HG03095 (cell line): ENCODE measurements around the gene CRIP1.

Experiments used
- ATAC-seq: cut with Tn5 transposase; IDR thresholded peaks from one replicate; pipeline ENCODE4 v1.9.1; 2021; ENCODE audit warnings: moderate library complexity; ENCODE audit not compliant: unreplicated experiment

The CRIP1 gene

GRCh38 chr14:105469456-105470349, 17.0 kb upstream of the CRIP1 start:
- ATAC-seq = no peak

- ATAC-seq = no peak
Measured at GRCh38 chr14:105470350-105471296, 16.1 kb upstream of the CRIP1 start.

GRCh38 chr14:105471297-105471821, 15.3 kb upstream of the CRIP1 start:
- no peak for ATAC-seq

DNA sequence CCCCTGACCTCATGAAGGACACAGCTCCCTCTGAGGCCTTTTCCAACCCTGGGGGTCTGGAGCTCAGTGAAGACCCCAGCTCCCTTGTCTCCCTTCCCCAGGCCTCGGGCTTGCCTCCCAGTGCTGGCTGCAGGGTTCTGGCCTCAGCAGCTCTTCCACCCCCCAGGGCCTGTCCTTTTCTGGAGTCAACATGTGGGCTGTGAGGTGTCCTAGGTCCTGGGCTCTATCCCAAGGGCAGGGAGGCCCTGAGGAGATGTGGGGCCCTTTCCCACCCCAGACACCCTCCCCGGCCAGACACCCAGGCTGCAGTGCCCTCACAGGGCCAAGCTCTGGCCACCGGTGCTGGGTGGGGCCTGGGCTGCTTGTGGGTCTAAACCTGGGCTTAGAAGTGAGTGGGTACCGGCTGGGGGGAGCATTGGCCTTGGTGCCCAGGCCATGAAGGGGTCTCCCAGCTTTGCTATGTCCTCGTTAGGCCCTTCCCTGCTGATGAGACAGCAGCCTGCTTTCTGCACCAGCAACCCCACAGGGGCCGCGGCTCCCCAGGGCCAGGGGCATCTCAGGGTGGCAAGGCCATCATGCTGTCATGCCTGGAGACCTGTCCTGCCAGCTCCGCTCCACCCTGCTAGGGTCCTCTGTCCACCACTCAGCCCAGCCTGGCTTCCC, 14.7 kb upstream of the CRIP1 start:
- no peak for ATAC-seq

DNA sequence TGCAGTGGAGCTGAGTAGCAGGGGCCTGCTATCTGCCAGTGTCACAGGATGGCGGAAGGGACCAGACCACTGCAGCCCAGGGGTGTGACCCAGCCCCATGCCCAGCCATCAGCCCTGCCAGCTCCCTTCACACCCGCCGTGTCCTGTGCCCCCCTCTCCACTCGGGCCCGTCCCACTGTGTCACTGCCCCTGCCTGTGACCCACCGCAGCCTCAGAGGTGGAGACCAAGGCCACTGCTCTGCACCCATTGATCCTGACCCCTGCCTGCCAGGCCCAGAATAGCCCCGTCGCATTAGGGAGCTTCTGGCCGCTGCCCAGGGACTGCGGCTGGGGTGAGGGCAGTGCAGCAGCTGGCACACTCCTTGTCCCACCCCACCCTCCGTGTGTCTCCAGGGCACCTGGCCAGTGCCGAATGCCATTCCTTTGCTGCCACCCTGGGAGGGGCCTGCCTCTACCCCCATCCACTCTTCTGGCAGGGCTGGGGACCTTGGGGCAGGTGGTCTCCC, 14.1 kb upstream of the CRIP1 start:
- no peak for ATAC-seq

- no peak for ATAC-seq
Measured at GRCh38 chr14:105473033-105473676, 13.5 kb upstream of the CRIP1 start.

DNA sequence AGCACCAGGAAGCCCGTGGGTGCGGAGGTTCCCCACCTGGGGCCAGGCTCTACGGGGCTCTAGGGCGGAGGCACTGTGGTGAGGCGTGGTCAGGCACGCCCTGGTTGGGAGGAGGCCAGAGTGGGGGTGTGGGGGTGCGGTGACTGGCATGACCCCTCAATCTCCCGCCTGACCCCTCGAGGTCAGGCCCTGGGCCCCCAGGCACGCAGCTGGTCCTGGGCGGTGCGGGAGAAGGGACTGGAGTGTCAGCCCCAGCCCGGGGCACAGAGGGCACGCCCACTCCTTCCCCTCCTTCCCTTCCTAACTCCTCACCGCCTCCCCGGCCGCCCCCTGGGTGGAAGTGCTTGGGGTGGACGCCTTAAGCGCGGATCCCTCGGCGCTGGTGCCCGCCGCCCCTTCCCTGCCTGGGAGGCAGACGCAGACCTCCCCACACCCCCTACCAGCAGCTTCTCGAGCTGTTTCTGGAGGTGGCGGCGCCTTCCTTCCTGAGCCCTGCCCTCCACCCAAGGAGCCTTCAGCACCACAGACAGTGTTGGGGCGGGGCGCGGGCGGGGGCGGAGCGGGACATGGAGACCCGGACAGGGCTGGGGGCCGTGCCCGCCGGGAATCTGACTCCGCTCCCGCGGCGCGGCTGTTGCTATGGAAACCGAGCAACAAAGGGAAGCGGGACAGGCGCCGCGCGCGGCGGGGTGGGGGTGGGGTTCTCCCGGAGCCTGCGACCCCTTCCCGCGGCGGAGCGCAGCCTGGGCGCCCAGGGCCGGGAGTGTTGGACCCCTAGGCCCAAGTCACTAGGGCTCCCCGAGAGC, 12.8 kb upstream of the CRIP1 start:
- ATAC-seq = no peak

- no peak for ATAC-seq
Measured at GRCh38 chr14:105474483-105475268, 12.0 kb upstream of the CRIP1 start, which contains the start of gene CRIP2. Gene CRIP2, plus strand, starts transcription at chr14:105474821. Its CDS starts 42 bp downstream, at chr14:105474863.

DNA sequence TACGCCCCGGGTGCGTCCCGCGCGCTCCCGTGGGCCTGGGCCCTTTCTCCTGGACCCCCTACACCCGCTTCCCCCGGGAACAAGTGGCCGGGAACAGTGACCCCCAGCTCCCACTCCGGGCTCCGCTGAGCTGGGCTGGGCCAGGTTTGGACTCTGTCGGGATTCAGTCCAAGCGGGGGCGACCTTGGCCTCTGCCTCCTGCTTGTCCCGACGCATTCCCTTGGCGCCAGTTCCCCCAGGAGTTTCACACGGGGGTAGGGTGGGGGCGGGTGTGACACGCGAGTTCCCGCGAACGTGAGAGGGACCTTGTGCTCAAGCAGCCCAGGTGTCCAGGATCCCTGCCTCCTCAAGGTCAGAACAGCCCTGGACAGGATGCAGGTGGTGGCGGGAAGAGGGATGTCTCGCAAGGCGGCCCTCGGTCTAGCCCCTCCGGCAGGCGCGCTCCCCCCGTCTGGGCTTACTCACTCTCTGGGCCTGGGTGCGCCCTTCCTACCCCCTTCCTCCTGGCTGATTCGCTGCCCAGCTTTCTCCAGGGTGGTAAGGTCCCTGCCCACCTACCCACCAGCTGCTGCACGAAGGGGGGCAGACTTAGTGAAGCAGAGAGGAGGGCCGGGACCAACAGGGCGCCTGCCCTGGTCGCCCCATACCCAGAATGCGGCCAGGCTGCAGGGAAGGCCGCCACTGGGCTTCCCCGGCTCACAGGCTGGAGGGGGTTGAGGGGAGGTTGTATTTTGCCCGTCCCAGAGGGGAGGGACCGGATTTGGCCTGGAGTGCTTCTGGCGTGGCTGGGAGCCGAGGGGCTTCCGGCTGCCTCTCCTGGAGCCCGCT, 11.2 kb upstream of the CRIP1 start:
- ATAC-seq = no peak

DNA sequence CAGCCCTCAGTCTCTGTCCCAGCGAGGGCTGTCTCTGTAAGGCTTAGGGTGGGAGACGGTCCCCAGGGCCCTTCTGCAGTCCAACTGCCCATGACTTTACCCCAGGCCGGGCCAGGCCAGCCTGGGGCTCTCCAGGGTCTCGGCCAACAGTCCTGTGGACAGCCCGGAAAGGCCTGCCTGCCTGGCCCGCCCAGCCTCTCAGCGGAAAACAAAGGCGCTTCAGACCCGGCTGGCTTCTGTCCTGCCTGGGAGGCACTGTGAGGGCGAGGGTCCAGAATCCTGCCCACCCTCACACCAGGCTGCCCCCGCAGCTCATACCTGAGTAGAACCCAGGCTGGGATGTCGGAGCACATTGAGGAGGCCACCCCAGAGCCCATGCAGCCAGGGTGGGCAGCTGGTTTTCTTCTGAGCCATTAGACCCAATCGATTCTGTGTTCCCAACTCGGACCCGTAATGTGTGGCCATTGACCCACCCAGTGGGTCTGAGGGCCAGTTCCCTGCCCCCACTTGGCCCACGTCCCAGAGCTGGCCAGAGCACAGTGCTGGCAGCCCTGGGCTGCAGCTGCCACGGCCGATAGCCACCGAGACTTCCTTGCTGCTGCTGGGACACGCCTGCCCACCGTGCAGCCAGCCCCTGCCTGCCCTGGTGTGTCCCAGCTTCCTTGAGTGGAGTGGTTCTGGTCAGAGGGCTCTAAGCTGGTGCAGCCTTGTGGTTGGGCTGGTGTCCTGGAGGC, 10.4 kb upstream of the CRIP1 start:
- ATAC-seq = no peak

- ATAC-seq = no peak
Measured at GRCh38 chr14:105476831-105477659, 9.6 kb upstream of the CRIP1 start.

DNA sequence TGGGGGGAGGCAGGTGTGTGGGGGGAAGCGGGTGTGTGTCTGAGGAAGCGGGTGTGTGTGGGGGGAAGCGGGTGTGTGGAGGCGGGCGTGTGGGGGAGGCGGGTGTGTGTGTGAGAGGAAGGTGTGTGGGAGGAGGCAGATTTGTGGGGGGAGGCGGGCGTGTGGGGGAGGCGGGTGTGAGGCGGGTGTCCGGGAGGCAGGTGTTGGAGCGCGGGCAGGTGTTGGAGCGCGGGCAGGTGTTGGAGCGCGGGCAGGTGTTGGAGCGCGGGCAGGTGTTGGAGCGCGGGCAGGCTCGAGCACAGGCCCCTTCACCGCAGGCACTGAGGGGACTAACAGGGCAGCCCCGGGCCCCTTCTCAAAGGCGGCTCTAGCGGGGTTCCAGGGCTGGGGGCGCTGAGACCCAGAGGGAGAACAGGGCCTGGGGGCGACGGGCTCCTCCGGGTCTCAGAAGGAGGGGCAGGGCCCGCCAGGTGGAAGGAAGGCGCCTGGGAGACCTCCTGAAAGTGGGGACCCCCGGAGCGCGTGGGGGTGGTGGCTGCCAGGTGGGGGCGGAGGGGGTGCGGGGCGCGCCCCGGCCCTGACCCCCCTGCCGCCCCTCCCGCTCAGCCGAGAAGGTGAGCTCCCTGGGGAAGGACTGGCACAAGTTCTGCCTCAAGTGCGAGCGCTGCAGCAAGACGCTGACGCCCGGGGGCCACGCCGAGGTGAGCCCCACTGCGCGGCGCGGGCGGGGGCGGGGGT, 8.9 kb upstream of the CRIP1 start:
- no peak for ATAC-seq

- ATAC-seq = no peak
Measured at GRCh38 chr14:105478398-105479251, 8.1 kb upstream of the CRIP1 start.

DNA sequence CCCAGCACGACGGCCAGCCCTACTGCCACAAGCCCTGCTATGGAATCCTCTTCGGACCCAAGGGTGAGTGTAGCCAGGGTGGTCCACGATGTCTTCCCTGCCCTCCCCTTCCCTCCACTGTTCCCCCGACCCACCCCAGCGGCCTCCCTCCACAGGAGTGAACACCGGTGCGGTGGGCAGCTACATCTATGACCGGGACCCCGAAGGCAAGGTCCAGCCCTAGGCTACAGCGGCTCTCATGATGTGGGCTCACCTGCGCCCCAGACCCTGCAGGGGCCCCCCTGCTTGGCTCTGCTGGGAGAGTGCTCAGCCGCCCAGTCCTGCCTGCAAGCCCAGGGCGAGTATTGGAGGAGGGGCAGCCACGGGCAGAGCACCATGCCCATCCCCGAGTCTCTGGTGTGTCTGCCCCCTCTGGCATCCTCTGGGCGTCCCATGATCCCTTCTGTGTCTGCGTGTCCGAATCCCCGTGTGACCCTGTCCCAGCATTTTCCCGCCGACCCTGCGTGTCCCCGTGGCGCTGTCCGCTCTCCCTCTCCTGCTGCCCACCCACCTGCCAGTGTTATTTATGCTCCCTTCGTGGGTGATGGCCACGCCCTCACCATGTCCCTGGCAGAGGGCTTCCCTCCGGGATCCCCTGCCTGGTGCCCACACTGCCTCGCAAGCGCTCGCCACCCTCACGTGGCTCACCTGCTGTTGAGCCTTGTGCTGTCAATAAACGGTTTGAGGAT, 7.1 kb upstream of the CRIP1 start:
- ATAC-seq = no peak
